SK-N-SH treated with all-trans-retinoic acid at 6 μM for 48 hours (cell line): ENCODE measurements around the gene GID8.

ENCODE experiments used
- ATAC-seq: fragments of 200-7000 bp; cut with Tn5 transposase; 3 replicates; pipeline ENCODE4 v1.9.1; 2020; ENCODE audit warnings: mild to moderate bottlenecking, moderate library complexity
- ARNTL ChIP-seq: fragments of 450-650 bp; formaldehyde crosslinking; IDR thresholded peaks from 2 replicates; pipeline ENCODE4 v1.5.0; 2020; ENCODE audit warnings: low read depth, mild to moderate bottlenecking, moderate library complexity, borderline replicate concordance
- BACH2 ChIP-seq: fragments of 250-450 bp; sonication (Bioruptor Pico); IDR thresholded peaks from 2 replicates; pipeline ENCODE4 v1.9.0; 2021; ENCODE audit warnings: mild to moderate bottlenecking, borderline replicate concordance
- CREB5 ChIP-seq: fragments of 250-450 bp; sonication (Bioruptor Pico); IDR thresholded peaks from 2 replicates; pipeline ENCODE4 v1.5.1; 2020; ENCODE audit warnings: low read depth, mild to moderate bottlenecking, moderate library complexity
- CSDC2 ChIP-seq: fragments of 250-450 bp; sonication (Bioruptor Pico); IDR thresholded peaks from 2 replicates; pipeline ENCODE4 v1.5.0; 2020; ENCODE audit warnings: mild to moderate bottlenecking, moderate library complexity
- CSRNP3 ChIP-seq: fragments of 250-450 bp; sonication (Bioruptor Pico); IDR thresholded peaks from 2 replicates; pipeline ENCODE4 v1.5.1; 2021; ENCODE audit warnings: mild to moderate bottlenecking, moderate library complexity
- GLIS3 ChIP-seq: fragments of 250-450 bp; sonication (Bioruptor Pico); IDR thresholded peaks from 2 replicates; pipeline ENCODE4 v1.5.0; 2020; ENCODE audit warnings: mild to moderate bottlenecking, moderate library complexity
- ISL1 ChIP-seq: fragments of 250-450 bp; sonication (Bioruptor Pico); IDR thresholded peaks from 2 replicates; pipeline ENCODE4 v2.1.2; 2022; ENCODE audit warnings: mild to moderate bottlenecking, moderate library complexity
- OSR1 ChIP-seq: fragments of 250-450 bp; sonication (Bioruptor Pico); IDR thresholded peaks from 2 replicates; pipeline ENCODE4 v1.8.0; 2022; ENCODE audit warnings: moderate library complexity, mild to moderate bottlenecking, inconsistent platforms
- PATZ1 ChIP-seq: fragments of 250-450 bp; sonication (Bioruptor Pico); IDR thresholded peaks from 2 replicates; pipeline ENCODE4 v1.8.0; 2020; ENCODE audit warnings: mild to moderate bottlenecking, moderate library complexity, borderline replicate concordance
- POU6F1 ChIP-seq: fragments of 250-450 bp; sonication (Bioruptor Pico); IDR thresholded peaks from 2 replicates; pipeline ENCODE4 v1.8.0; 2021; ENCODE audit warnings: low read depth, mild to moderate bottlenecking, moderate library complexity, borderline replicate concordance
- PPARA ChIP-seq: fragments of 250-450 bp; sonication (Bioruptor Pico); IDR thresholded peaks from 2 replicates; pipeline ENCODE4 v1.5.0; 2020; ENCODE audit warnings: mild to moderate bottlenecking, borderline replicate concordance
- RARB ChIP-seq: fragments of 250-450 bp; sonication (Bioruptor Pico); IDR thresholded peaks from 2 replicates; pipeline ENCODE4 v1.8.0; 2021; ENCODE audit warnings: mild to moderate bottlenecking, moderate library complexity
- SNAI2 ChIP-seq: fragments of 250-450 bp; sonication (Bioruptor Pico); IDR thresholded peaks from 2 replicates; pipeline ENCODE4 v1.5.0; 2020; ENCODE audit warnings: mild to moderate bottlenecking, moderate library complexity
- TCF4 ChIP-seq: fragments of 250-450 bp; sonication (Bioruptor Pico); IDR thresholded peaks from 2 replicates; pipeline ENCODE4 v1.8.0; 2021; ENCODE audit warnings: mild to moderate bottlenecking, moderate library complexity, borderline replicate concordance
- TOX ChIP-seq: fragments of 250-450 bp; sonication (Bioruptor Pico); IDR thresholded peaks from 2 replicates; pipeline ENCODE4 v1.8.0; 2021; ENCODE audit warnings: mild to moderate bottlenecking, moderate library complexity, borderline replicate concordance
- TSHZ2 ChIP-seq: fragments of 250-450 bp; sonication (Bioruptor Pico); IDR thresholded peaks from 2 replicates; pipeline ENCODE4 v1.5.0; 2020; ENCODE audit warnings: mild to moderate bottlenecking, moderate library complexity
- ZFP3 ChIP-seq: fragments of 250-450 bp; sonication (Bioruptor Pico); IDR thresholded peaks from 2 replicates; pipeline ENCODE4 v1.5.0; 2020; ENCODE audit warnings: mild to moderate bottlenecking, moderate library complexity
- ZFP30 ChIP-seq: fragments of 450-650 bp; formaldehyde crosslinking; IDR thresholded peaks from 2 replicates; pipeline ENCODE4 v1.5.0; 2022; ENCODE audit warnings: mild to moderate bottlenecking, moderate library complexity
- ZNF565 ChIP-seq: fragments of 450-650 bp; formaldehyde crosslinking; conservative IDR thresholded peaks from 2 replicates; pipeline ENCODE4 v1.5.0; 2020; ENCODE audit warnings: low read depth, mild to moderate bottlenecking, moderate library complexity
- ZNF8 ChIP-seq: fragments of 450-650 bp; formaldehyde crosslinking; IDR thresholded peaks from 2 replicates; pipeline ENCODE4 v1.5.0; 2020; ENCODE audit warnings: mild to moderate bottlenecking, moderate library complexity

The GID8 gene

GRCh38 chr20:62989201-62989601 is 51.3 kb downstream of the GID8 start (continued):
- no peak for TF ChIP-seq PATZ1 (CRISPR knock-in tag)

GRCh38 chr20:62990306-62990825 is 52.4 kb downstream of the GID8 start:
- TF ChIP-seq POU6F1 (CRISPR knock-in tag) = no peak
- TF ChIP-seq OSR1 (CRISPR knock-in tag) = no peak
- no peak for TF ChIP-seq PATZ1 (CRISPR knock-in tag)
- TF ChIP-seq ZFP3 = no peak
- TF ChIP-seq SNAI2 (CRISPR knock-in tag) = no peak
- no peak for TF ChIP-seq TSHZ2 (CRISPR knock-in tag)
- no peak for TF ChIP-seq ZNF8 (CRISPR knock-in tag)
- no peak for TF ChIP-seq PPARA (CRISPR knock-in tag)
- no peak for TF ChIP-seq ARNTL (CRISPR knock-in tag)
- no peak for TF ChIP-seq BACH2 (CRISPR knock-in tag)
- no peak for TF ChIP-seq ZNF565 (CRISPR knock-in tag)
- TF ChIP-seq CSRNP3 (CRISPR knock-in tag) = no peak
- TF ChIP-seq ISL1 (CRISPR knock-in tag) = no peak
- TF ChIP-seq CSDC2 (CRISPR knock-in tag) = no peak
- no peak for TF ChIP-seq GLIS3 (CRISPR knock-in tag)
- TF ChIP-seq TOX (CRISPR knock-in tag) = no peak
- TF ChIP-seq ZFP30 (CRISPR knock-in tag) = no peak
- no peak for TF ChIP-seq RARB
- no peak for TF ChIP-seq CREB5 (CRISPR knock-in tag)
- TF ChIP-seq TCF4 (CRISPR knock-in tag) = no peak
- TF ChIP-seq, all 23 proteins: peak for 0
- ATAC-seq = no peak; the same call in 2 of the 3 replicates
